Glomerular visceral epithelial cell (primary cell): ENCODE results near the gene ZDHHC22.

Experiments used
- DNase-seq: peaks from one replicate; pipeline ENCODE4 v3.0.0-alpha.2; 2016; ENCODE audit errors: extremely low spot score

ZDHHC22 gene

GRCh38 chr14:77083082-77083481, 58.5 kb downstream of the ZDHHC22 start:
- no peak for DNase-seq

GRCh38 chr14:77082356-77082755, 59.2 kb downstream of the ZDHHC22 start:
- DNase-seq: no peak
